Measurements from ENCODE around the gene SLC13A3.

- TF ChIP-seq CTCF (IDR thresholded peaks at IDR 0.05; ENCODE audit: low read length), result no peak
- no peak for TF ChIP-seq EZH2 (IDR thresholded peaks at IDR 0.05; ENCODE audit: borderline replicate concordance, low read length)
Measured at GRCh38 chr20:46582648-46583047, 68.6 kb downstream of the SLC13A3 start.

Measured in OCI-LY1 (cell line).